Measurements from ENCODE around the gene CMC1.
A peak's percentile ranks its signal among the peaks of the same experiment; 100 is the strongest.

Gene CMC1

DNA sequence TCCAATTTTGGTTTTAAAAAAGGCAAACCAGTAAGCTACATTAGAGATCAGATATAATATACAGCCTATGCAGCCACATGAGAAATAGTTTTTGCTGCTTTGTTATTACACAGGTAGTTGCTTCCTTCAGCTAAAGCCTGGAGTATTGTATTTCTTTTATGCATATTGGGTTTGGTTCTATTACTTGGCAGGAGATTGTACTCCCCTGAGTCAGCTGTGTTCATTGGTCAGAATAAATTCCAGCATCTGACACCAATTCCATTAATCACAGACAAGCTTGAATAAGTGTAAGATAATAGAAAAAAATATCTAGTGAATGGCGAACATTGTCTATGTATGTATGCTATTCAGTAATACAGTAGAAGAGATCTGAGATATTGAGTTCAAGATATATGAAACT lies 81.0 kb downstream of the CMC1 start:
- no peak overlapping the region for H3K27ac ChIP-seq
- TF ChIP-seq, protein P1, sequence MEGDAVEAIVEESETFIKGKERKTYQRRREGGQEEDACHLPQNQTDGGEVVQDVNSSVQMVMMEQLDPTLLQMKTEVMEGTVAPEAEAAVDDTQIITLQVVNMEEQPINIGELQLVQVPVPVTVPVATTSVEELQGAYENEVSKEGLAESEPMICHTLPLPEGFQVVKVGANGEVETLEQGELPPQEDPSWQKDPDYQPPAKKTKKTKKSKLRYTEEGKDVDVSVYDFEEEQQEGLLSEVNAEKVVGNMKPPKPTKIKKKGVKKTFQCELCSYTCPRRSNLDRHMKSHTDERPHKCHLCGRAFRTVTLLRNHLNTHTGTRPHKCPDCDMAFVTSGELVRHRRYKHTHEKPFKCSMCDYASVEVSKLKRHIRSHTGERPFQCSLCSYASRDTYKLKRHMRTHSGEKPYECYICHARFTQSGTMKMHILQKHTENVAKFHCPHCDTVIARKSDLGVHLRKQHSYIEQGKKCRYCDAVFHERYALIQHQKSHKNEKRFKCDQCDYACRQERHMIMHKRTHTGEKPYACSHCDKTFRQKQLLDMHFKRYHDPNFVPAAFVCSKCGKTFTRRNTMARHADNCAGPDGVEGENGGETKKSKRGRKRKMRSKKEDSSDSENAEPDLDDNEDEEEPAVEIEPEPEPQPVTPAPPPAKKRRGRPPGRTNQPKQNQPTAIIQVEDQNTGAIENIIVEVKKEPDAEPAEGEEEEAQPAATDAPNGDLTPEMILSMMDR (conservative IDR thresholded peaks at IDR 0.05): no peak
- no peak for TF ChIP-seq ZFX (IDR thresholded peaks at IDR 0.05)

DNA sequence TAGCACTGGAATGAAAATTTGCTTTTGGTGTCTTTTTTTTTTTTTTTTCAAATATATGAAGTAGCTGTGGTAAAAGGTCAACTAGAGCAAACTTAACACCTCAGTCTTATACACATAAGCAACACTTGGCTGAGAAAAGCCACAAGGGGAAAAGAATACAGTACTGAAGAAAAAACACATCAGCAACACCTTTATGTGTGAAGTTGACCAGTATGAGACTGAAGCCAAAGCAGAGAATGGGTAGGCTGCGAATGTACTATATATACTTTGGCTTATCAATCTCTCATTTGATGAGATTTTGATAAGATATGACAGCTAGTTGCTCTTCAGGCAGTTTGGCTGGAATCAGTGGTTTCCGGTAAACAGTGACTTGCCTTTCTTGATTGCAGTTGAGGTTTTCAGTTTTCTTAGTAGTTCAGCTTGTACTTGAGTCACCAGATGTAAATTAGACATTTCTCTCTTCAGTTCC lies 85.1 kb downstream of the CMC1 start:
- no peak overlapping the region for H3K27ac ChIP-seq
- no peak for TF ChIP-seq ZFX (IDR thresholded peaks at IDR 0.05)
- TF ChIP-seq, protein P1 (conservative IDR thresholded peaks at IDR 0.05): no peak

- no peak overlapping the region for H3K27ac ChIP-seq
- TF ChIP-seq, protein P1 (conservative IDR thresholded peaks at IDR 0.05): peak; percentile 71
- no peak for TF ChIP-seq ZFX (IDR thresholded peaks at IDR 0.05)
These were observed 87.1 kb downstream of the CMC1 start for GRCh38 chr3:28328188-28329151.

DNA sequence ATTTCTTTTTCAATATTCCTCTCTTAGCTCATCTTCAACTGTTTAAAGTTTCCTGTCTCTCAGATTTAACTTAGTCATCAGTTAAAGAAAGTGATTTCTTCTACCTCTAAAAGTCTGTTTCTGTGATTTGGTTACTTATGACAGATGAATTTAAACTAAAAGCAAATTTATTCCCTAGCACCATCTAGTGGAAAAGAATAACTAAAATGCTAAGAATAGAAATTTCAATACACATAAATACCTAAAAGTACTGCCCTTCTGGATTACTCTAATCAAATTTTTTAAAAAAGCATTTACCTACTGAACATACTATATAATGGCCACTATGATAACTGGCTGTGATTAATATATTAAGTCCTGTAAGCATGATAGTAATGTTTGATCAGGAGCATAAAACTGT lies 93.1 kb downstream of the CMC1 start:
- H3K27ac ChIP-seq: no peak overlapping the region
- TF ChIP-seq ZFX (IDR thresholded peaks at IDR 0.05): no peak
- TF ChIP-seq, protein P1 (conservative IDR thresholded peaks at IDR 0.05): peak; percentile 39

DNA sequence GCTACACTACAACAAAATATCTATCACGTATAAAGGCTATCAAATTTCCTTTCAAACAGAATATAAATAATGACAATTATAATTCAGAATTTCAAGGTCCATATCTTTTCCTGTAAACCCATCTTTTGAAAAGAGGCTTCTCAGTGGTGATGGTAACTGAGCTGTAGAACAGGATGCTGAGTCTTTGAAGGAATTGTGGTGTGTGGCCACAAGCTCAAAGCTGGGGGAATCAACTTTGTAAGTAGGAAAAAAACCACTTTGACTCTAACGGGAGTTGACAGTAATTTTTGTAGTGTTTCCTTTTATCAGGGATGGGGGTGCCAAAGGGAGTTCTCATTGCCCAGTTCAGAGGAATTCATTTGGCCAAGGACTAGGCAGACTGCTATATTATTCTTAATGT lies 93.8 kb downstream of the CMC1 start:
- H3K27ac ChIP-seq: no peak overlapping the region
- no peak for TF ChIP-seq ZFX (IDR thresholded peaks at IDR 0.05)
- TF ChIP-seq, protein P1 (conservative IDR thresholded peaks at IDR 0.05): no peak

DNA sequence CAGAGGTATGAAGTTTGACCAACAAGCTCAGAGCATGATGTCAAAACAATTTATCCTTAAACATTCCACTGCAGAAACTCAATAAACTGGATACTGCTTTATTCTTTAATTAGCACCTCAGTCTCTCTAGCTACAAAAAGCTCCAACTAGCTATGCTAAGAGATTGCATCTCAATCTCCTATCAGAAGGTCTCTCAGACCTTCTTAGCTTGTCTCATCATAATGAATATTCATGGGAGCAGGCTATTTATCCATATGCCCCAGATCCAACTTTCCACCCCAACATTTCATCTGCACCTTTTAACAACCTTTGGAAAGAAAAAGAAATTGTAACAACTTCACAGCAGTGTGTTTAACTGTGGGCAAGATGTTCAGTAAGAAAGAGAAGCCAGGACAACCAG lies 95.8 kb downstream of the CMC1 start:
- no peak for TF ChIP-seq ZFX (IDR thresholded peaks at IDR 0.05)
- TF ChIP-seq, protein P1 (conservative IDR thresholded peaks at IDR 0.05): no peak
- H3K27ac ChIP-seq: no peak overlapping the region

GRCh38 chr3:28343144-28343543 lies 101.7 kb downstream of the CMC1 start:
- H3K27ac ChIP-seq: no peak overlapping the region
- TF ChIP-seq, protein P1 (conservative IDR thresholded peaks at IDR 0.05): no peak
